Hepatocyte (in vitro differentiated cells): Measurements from ENCODE around the gene PDK2. TPM values are rescaled to one million over a fixed set of nuclear protein-coding genes. Genes with fewer than 3 reads are reported as not detected.
A peak's percentile ranks its signal among the peaks of the same experiment; 100 is the strongest.

ENCODE experiments used
- DNase-seq: peaks from one replicate; pipeline ENCODE4 v3.0.0-alpha.2; 2016; ENCODE audit warnings: low spot score
- H2AFZ ChIP-seq: fragments of 200-600 bp; sonication (generic); 2 replicates; pipeline ENCODE4 v1.6.0; 2016; ENCODE audit warnings: antibody characterized with exemption, mild to moderate bottlenecking
- H3K27ac ChIP-seq: fragments of 200-600 bp; sonication (generic); 2 replicates; pipeline ENCODE4 v1.5.1; 2016; ENCODE audit warnings: mild to moderate bottlenecking
- H3K27me3 ChIP-seq: fragments of 200-600 bp; sonication (generic); 2 replicates; pipeline ENCODE4 v1.6.1; 2016
- H3K36me3 ChIP-seq: fragments of 200-600 bp; sonication (generic); replicated peaks from 2 replicates; pipeline ENCODE4 v1.5.1; 2016; ENCODE audit warnings: low read depth; ENCODE audit not compliant: insufficient read depth
- H3K4me1 ChIP-seq: fragments of 200-600 bp; sonication (generic); 2 replicates; pipeline ENCODE4 v1.5.1; 2016; ENCODE audit warnings: mild to moderate bottlenecking, moderate library complexity; ENCODE audit not compliant: insufficient read depth
- H3K4me2 ChIP-seq: fragments of 200-600 bp; sonication (generic); 2 replicates; pipeline ENCODE4 v1.6.0; 2016
- H3K4me3 ChIP-seq: fragments of 200-600 bp; sonication (generic); 2 replicates; pipeline ENCODE4 v1.5.1; 2016; ENCODE audit warnings: mild to moderate bottlenecking
- H3K79me2 ChIP-seq: fragments of 200-600 bp; sonication (generic); 2 replicates; pipeline ENCODE4 v1.6.0; 2017; ENCODE audit warnings: mild to moderate bottlenecking
- H3K9me2 ChIP-seq: fragments of 200-600 bp; sonication (generic); replicated peaks from 2 replicates; pipeline ENCODE4 v1.6.0; 2017; ENCODE audit warnings: mild to moderate bottlenecking; ENCODE audit not compliant: insufficient read depth
- H3K9me3 ChIP-seq: fragments of 200-600 bp; sonication (generic); 2 replicates; pipeline ENCODE4 v1.5.1; 2016; ENCODE audit warnings: low read depth, mild to moderate bottlenecking
- H4K20me1 ChIP-seq: fragments of 200-600 bp; sonication (generic); 2 replicates; pipeline ENCODE4 v1.6.0; 2016; ENCODE audit warnings: mild to moderate bottlenecking; ENCODE audit not compliant: insufficient read depth, poor library complexity, severe bottlenecking
- EZH2 ChIP-seq: fragments of 200-600 bp; sonication (generic); IDR thresholded peaks from 2 replicates; pipeline ENCODE4 v1.6.1; 2016; ENCODE audit warnings: antibody characterized with exemption, mild to moderate bottlenecking, borderline replicate concordance
- EZH2phosphoT487 ChIP-seq: fragments of 200-600 bp; sonication (generic); IDR thresholded peaks from one replicate; pipeline ENCODE4 v1.6.1; 2018; ENCODE audit warnings: antibody characterized with exemption, mild to moderate bottlenecking, low read depth, moderate library complexity; ENCODE audit not compliant: unreplicated experiment, severe bottlenecking
- WGBS: methylation state at CpG from one replicate; pipeline ENCODE4 v1.1.6; 2016; ENCODE audit warnings: low lambda C conversion rate; ENCODE audit errors: missing lambda C conversion rate; 5-methylcytosine and 5-hydroxymethylcytosine counted together
- polyA plus RNA-seq: library from polyadenylated mRNA; unstranded; fragments of >200 nt; fragmentation: Nextera tagmentation; extraction: Ambion mirVana; gene quantifications from 2 replicates; pipeline ENCODE4 v1.2.1, GENCODE V29; 2016
- total RNA-seq: library from RNA; depleted of rRNA; stranded (reverse); fragments of >200 nt; gene quantifications from 2 replicates; pipeline ENCODE4 v1.2.3, GENCODE V29; 2014
- TF ChIP-seq, protein P1 (sequence below): fragments of 200-600 bp; sonication (generic); IDR thresholded peaks from 2 replicates; pipeline ENCODE4 v1.5.1; 2016; ENCODE audit warnings: antibody characterized with exemption, mild to moderate bottlenecking; ENCODE audit not compliant: poor library complexity

PDK2 gene
- total and polyA plus RNA-seq, 2 experiments from 2014 or later, result 42.7 to 56.9 TPM

DNA sequence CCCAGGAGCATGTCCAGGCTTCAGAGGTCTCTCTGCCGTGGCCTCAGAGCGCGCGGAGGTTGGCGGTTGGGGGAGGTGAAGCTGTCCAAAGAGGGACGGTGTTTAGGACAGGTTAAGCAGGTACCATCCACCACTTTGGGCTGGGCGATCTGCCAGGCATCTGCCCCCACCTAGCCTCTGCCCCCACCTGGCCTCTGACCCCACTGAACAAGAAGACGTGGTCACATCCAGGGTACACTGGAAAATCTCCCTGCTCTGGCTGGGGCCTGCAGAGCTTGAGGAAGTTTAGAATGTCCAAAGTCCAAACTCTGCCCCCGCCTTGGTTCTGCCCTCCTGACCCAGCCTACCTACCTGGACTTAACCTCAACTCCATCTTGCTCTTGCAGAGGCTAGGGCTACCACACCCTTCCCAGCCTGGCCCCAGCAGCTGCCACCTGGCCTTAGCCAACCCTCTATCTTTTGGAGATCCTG is 37.6 kb upstream of the PDK2 start:
- no peaks in the 10 kb centered on the region for H4K20me1 ChIP-seq
- H3K27me3 ChIP-seq, result no peaks in the 10 kb centered on the region
- peak; percentile 45 for DNase-seq
- H3K79me2 ChIP-seq, result peaks cover 19% of the 10 kb centered on the region
- H2AFZ ChIP-seq, result no peak overlapping the region
- H3K36me3 ChIP-seq, result no peaks in the 10 kb centered on the region
- no peak for TF ChIP-seq EZH2
- peak overlapping the region; percentile 95 for H3K27ac ChIP-seq
- peak overlapping the region; percentile 97 for H3K4me2 ChIP-seq
- no peaks in the 10 kb centered on the region for H3K9me3 ChIP-seq
- 66% methylated on average over 9 of the region's 9 CpGs for WGBS
- no peaks in the 10 kb centered on the region for H3K9me2 ChIP-seq
- H3K4me1 ChIP-seq, result peaks cover 55% of the 10 kb centered on the region
- H3K4me3 ChIP-seq, result no peak overlapping the region

GRCh38 chr17:50058296-50058953 is 36.7 kb upstream of the PDK2 start:
- DNase-seq, result no peak
- no peaks in the 10 kb centered on the region for H3K27me3 ChIP-seq
- TF ChIP-seq, protein P1, sequence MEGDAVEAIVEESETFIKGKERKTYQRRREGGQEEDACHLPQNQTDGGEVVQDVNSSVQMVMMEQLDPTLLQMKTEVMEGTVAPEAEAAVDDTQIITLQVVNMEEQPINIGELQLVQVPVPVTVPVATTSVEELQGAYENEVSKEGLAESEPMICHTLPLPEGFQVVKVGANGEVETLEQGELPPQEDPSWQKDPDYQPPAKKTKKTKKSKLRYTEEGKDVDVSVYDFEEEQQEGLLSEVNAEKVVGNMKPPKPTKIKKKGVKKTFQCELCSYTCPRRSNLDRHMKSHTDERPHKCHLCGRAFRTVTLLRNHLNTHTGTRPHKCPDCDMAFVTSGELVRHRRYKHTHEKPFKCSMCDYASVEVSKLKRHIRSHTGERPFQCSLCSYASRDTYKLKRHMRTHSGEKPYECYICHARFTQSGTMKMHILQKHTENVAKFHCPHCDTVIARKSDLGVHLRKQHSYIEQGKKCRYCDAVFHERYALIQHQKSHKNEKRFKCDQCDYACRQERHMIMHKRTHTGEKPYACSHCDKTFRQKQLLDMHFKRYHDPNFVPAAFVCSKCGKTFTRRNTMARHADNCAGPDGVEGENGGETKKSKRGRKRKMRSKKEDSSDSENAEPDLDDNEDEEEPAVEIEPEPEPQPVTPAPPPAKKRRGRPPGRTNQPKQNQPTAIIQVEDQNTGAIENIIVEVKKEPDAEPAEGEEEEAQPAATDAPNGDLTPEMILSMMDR, result no peak
- no peak for TF ChIP-seq EZH2
- H3K36me3 ChIP-seq, result no peaks in the 10 kb centered on the region
- H4K20me1 ChIP-seq, result no peaks in the 10 kb centered on the region
- WGBS, result 86% methylated on average over 10 of the region's 10 CpGs
- H3K4me1 ChIP-seq, result peaks cover 49% of the 10 kb centered on the region
- H3K27ac ChIP-seq, result peak overlapping the region; percentile 43
- H3K4me2 ChIP-seq, result peak overlapping the region; percentile 97
- no peaks in the 10 kb centered on the region for H3K9me3 ChIP-seq
- no peak overlapping the region for H3K4me3 ChIP-seq
- H2AFZ ChIP-seq, result no peak overlapping the region
- H3K9me2 ChIP-seq, result no peaks in the 10 kb centered on the region
- H3K79me2 ChIP-seq, result peaks cover 19% of the 10 kb centered on the region

- no peak for DNase-seq
- H3K27me3 ChIP-seq, result no peaks in the 10 kb centered on the region
- no peaks in the 10 kb centered on the region for H3K9me3 ChIP-seq
- H3K36me3 ChIP-seq, result no peaks in the 10 kb centered on the region
- TF ChIP-seq, protein P1, result no peak
- TF ChIP-seq EZH2 (no peak), EZH2phosphoT487 (no peak)
- no peaks in the 10 kb centered on the region for H3K9me2 ChIP-seq
- H3K4me3 ChIP-seq, result no peak overlapping the region
- H3K79me2 ChIP-seq, result peaks cover 19% of the 10 kb centered on the region
- H3K4me2 ChIP-seq, result peak overlapping the region; percentile 29
- no peak overlapping the region for H2AFZ ChIP-seq
- peaks cover 44% of the 10 kb centered on the region for H3K4me1 ChIP-seq
- no peaks in the 10 kb centered on the region for H4K20me1 ChIP-seq
- WGBS, result 76% methylated on average over 4 of the region's 4 CpGs
- H3K27ac ChIP-seq, result peak overlapping the region; percentile 62
Measured at GRCh38 chr17:50059256-50059655, 35.9 kb upstream of the PDK2 start.

DNA sequence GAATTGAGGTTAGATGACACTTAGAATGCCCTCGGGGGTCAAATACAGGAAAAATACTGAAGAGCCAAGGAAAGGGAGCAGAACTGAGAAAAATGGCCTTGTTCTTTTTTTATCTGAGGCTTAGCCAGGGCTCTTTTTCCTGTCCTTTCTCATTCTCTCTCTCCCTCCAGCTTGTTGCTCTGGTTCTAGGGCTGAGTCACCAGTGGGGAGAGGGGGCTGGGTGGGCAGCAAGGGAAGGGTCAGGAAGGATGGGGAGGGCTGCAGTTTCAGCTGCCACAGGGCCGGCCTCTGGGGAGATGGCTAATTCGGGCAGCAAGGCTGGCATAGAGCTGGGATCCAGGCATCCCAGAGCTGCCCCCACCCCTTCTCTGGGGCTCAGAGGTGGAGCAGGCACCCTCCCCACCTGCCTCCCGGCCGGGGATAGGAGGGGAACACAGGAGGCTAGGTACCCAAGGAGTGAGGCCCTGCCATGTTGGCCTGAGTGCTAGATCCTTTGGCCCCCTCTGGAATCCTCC is 35.3 kb upstream of the PDK2 start:
- Histone ChIP-seq H2AFZ (no peak overlapping the region), H3K27me3 (no peaks in the 10 kb centered on the region), H3K79me2 (peaks cover 19% of the 10 kb centered on the region), H3K9me3 (no peaks in the 10 kb centered on the region), H3K4me3 (no peak overlapping the region), H3K4me2 (peak overlapping the region; percentile 29), H3K36me3 (no peaks in the 10 kb centered on the region), H4K20me1 (no peaks in the 10 kb centered on the region), H3K4me1 (peaks cover 48% of the 10 kb centered on the region), H3K27ac (peak overlapping the region; percentile 62), H3K9me2 (no peaks in the 10 kb centered on the region)
- no peak for TF ChIP-seq EZH2phosphoT487
- TF ChIP-seq, protein P1, result no peak
- DNase-seq, result no peak
- WGBS, result 60% methylated on average over 5 of the region's 5 CpGs
